ENCODE data around the gene ZNF277.

ZNF277 gene

DNA sequence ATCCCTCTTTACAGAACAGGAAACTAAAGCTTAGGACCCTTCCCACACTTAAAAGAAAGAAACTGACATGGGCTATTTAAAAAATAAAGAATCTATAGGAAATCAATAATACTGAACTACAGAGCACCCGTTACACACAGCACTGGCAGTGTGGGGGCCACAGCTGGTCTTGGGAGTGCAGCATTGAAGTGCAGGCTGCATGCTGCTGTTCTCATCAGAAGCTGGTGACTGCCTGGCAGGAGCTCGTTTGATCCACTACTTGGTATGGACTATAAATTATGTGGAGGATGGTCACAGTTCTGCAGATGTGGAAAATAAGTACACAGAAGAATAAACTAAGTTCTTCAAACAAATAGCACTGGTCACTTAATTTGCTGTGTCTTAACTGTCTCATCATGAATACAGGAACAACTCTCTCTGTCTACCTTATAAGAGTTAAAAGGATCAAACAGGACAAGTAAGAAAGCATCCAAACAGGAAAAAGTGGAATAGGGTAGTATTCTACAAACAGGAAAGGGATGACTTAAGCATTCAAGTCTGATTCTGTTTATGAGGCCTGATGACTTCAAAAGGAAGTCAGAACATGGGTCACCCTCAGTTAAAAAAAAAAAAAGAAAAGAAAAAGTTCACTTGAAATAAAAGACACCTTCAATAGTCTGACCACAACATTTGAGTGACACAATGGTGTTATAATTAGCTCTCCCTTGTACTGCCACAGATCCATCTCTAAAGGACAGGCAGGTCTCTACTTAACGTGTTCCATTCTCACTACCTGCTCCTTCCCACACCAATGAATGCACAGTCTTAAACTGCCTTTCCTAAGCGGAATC, 21.3 kb upstream of the ZNF277 start:
- DNase-seq = peak in 1 of 3 donors; percentile 51

DNA sequence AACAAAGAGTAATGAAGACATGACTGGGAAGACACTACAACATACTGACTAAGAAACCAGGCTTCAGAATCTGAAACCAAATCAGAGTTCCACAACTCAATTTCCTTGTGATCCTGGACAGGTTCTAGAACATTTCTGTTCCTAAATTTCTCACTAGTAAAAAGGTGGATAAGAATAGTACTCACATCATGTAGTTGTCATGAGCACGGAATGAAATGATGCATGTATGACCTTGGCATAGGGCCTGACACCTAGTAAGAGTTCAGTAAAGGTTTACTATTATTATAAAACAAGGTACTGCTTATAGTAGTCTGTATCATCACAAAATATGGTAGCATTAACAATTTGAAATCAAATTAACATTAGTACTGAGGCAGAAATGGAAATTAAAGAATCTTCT, 20.2 kb upstream of the ZNF277 start:
- DNase-seq = no peak

DNA sequence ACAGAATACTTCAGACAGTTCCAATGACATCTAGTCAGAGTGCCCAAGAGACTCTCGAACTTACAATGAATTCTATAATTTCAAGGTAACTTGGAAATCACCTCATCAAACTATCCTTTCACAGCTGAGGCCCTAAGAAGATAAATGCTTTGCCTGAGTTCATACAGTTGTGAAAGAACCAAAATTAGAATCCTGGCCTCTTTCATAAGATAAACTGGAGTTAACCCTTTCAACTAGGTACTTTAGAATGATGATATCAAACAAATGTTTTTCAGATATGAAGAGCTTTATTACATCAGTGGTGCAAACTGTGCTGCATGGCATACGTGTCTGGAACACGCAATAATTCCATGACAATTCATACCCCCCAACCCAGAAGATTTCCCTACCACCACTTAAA, 18.2 kb upstream of the ZNF277 start:
- DNase-seq = no peak

DNA sequence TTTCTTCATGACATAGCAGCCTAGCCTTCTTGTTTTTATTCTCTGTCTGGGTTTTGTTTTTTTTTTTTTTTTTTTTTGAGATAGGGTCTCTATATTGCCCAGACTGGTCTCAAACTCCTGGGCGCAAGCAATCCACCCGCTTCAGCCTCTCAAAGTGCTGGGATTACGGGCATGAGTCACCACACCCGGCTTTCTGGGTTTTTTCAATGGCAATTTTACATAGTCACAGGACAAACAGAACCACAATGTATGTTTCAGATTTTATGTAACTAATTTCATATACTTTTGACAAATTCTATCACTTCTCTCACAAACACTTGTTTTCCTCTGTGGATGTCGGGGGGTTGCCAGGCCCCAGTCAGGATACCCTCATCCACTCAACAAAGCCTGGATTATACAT, 16.8 kb upstream of the ZNF277 start:
- DNase-seq = peak; percentile 44 to 55 (median 55)

DNA sequence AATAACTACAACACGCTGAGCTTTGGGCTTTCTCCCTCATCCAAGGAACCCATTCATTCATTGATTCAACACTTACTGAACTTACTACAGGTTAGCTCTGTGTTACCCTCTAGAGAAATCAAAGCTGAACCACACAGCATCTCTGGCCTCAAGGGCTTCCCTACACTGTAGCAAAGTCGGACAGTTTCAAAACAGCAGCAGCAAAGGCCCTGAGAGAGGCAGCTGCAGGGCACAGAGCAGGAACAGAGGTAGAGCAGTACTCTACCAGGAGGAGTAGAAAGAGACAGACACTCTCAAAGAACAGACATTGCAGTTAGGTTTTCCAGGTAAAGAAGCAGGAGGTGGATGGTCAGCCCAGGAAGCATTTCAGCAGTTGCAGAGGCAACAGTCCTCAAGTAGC, 16.4 kb upstream of the ZNF277 start:
- no peak for DNase-seq

DNA sequence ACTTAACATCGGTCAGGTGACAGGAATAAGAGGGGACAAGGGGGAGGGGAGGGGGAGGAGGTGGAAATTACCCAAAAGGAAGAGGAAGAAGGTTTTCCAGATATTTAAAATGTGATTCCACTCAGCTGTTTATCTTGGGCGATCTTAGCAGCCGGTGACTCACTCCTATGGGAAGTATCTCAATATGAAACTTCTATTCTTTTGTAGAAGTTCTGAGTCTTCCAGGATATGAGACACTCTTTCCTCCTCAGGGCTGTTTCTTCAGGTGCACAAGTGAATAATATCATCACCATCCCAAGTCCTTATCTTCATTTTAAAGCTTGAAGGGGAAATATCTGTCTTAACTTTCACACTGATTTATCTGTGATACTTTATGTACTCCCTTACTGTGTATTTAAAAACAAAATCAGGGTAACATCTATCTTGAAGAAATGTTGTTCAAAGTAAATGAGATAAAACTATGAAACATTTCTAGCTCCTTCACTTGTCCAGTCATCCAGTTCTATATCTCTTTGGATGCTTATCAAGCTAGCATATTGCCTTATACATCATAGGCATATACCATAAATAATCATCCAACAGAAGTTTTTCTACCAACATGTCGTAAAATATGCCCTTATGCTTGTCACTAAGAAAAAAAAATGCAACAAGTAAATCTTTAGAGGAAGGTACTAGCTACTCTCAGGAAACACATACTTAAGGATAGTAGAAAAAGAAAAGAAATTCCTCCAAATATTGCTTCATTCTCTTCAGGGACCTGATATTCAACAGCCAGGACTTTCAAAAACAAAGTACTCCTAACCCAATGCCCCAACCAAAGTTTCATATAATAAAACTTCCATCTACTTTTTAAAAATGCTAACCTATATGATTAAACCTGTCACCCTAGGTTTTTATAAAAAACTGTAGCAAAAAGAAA, 14.0 kb upstream of the ZNF277 start:
- peak; percentile 66 to 83 (median 82) for DNase-seq

DNA sequence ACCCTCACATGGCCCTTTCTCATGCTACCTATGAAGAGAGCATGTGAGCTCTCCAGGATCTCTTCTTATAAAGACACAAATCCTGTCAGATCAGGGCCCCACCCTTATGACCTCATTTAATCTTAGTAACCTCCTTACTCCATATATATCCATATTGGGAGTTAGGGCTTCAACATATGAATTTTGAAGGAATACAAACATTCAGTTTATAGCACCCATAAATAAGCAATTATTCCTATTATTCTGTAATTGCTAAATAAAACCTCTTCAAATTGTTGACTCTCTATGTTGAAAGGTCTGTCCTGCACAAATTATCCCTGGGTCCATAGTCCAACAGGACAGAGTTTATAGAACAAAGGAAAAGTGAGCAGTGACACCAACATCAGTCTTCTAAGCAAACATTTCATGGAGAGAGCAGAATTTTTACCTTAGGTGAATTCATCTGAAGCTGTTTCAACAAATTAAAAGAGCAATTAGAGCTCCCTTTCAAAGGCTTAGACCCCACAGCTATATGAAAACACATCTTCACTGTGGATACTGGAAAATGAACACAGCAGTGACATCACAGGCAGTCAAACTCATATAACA, 12.5 kb upstream of the ZNF277 start:
- DNase-seq = no peak

DNA sequence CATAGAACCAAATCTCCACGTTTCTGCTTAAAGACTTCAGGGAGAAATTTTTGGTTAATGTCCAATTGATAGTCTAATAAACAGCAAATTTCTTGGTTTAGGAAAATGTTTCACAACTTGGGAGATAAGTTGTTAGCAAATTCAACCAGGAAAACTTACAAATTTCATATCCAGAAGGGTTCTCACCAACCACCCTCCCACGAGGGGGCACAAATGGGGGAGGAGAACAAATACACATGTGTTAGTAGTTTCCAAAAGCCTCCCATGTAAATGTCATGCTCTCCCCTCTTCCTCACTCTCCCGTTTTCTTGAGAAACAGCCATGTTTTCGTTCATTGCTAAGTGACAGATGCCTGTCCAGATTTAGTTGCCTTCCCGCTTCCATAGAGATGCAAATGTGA, 10.8 kb upstream of the ZNF277 start:
- no peak for DNase-seq

DNA sequence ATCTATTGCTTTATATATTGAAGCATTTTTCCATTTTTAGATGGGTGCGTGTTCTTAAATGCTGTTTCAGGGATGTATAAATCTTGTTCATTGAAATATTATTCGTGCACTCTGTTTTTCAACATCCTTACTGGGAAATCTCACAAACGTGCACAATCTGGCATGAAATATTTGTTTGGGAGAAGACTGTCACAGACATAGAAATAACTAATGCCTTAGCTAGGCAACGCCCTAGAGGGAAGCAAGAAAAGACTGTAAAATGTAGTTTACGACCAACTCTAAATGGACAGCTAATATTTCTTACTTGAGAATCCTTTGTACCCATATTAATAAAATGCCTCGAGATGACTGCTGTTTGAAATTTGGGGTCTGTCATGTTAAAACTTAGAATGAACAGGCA, 9.2 kb upstream of the ZNF277 start:
- DNase-seq = no peak

DNA sequence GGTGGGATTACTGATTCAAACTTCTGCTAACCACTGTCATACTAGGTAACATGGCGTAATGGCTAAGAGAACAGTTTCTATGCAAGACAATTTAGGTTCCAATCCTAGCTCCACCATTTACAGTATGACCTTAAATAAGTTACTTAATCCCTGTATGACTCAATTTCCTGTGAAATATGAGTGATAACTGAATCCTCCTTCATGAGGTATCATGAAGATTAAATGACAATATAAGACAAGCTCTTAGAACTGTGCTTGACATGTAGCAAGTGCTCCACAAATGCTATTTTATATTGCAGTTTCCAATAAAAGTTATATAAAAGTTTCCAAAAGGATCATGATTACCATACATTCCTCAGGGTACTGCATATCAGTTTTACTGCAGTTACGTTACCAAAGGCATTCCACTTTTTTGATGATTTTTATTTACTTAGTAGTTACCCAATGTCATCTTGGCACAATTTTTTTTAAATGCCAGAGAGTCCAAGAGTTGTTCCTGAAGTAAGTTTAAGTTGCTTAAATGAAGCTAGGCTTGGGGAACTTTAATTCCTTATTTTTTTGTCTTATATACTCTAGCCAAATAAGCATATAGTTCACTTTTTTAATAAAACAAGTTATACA, 7.3 kb upstream of the ZNF277 start:
- DNase-seq = peak; percentile 28 to 80 (median 76)

DNA sequence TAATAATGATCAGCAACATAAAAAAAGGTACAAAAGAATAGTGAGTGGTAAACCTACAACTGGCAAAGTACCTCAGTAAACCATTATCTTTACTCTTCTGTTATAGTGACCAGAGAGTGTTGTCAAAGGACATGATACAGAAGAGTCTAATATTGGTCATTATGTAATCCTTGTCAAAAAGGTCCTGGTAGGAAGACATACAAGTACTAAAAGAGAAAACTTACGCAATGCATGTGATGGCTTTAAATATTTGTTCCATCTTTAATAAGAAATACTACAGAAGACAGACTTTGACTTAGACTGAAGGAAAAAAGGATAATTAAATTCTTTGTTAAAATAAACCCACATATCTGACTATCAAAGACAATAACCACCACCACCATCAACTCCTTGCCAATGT, 6.8 kb upstream of the ZNF277 start:
- DNase-seq = no peak

DNA sequence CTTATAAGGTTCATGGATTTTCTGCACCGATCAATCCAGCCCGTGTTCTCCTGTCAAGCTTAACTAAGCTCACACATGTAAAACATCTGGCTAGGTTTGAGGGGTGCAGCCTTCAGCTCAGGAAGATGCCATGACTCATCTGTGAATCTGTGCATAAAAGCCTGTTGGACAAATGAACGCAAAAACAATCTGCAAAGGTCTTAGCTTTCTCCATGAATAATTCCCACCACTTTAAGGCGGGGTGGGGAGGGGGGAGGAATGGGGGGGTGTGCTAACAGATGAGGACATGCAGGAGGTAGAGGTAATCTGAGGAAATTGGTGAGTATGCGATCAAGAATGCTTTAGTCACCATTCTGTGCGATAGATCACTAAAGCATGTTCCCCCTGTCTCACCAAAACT, 5.1 kb upstream of the ZNF277 start:
- peak in 1 of 3 donors; percentile 24 for DNase-seq

DNA sequence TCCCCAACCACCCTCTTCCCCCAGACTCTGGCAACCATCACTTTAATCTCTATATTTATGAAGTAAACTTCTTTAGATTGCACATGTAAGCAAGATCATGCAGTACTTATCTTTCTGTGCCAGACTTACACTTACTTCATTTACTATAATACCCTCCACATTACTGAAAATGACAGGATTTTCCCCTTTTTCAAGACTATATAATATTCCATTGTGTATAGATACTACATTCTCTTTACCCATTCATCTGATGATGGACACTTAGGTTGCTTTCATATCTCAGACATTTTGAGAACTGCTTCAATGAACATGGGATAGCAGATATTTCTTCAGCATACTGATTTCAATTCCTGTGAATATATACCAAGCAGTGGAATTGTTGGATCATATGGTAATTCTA, 4.7 kb upstream of the ZNF277 start:
- no peak for DNase-seq

DNA sequence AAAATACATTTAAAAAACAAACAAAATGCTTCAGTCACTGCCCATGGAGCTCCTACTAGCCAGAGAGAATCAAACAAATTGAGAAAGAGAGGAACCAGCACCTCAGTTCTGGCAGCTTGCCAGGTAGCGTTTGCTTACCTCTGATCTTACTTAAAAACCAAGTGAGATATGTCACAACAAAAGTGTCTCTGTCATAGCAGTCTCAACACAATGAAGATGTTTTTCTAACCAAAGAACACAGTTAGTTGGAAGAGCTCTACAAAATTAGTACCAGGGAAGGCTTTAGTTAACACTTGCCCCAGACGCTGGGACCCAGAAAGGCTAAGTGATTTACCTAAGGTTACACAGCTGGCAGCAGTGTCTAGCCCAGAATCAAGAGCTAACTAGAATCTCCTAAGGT, 3.7 kb upstream of the ZNF277 start:
- peak; percentile 57 to 70 (median 63) for DNase-seq

DNA sequence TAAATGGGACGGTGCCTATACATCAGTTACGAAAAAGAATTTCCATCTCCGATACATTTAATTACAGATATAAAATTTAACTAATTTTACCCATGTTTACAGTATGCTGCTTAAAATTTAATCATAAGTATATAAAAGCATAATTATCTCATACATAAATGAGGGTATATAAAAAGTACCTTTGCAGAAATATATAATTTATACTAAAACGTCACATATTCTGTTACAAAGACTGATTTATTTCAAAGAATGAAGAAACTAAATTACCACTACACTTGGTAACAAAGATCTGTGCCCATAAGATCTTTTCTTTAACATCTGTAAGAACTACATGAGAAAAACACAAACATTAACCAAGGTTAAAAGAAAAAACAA, 3.1 kb upstream of the ZNF277 start:
- DNase-seq = peak in 1 of 3 donors; percentile 16

DNA sequence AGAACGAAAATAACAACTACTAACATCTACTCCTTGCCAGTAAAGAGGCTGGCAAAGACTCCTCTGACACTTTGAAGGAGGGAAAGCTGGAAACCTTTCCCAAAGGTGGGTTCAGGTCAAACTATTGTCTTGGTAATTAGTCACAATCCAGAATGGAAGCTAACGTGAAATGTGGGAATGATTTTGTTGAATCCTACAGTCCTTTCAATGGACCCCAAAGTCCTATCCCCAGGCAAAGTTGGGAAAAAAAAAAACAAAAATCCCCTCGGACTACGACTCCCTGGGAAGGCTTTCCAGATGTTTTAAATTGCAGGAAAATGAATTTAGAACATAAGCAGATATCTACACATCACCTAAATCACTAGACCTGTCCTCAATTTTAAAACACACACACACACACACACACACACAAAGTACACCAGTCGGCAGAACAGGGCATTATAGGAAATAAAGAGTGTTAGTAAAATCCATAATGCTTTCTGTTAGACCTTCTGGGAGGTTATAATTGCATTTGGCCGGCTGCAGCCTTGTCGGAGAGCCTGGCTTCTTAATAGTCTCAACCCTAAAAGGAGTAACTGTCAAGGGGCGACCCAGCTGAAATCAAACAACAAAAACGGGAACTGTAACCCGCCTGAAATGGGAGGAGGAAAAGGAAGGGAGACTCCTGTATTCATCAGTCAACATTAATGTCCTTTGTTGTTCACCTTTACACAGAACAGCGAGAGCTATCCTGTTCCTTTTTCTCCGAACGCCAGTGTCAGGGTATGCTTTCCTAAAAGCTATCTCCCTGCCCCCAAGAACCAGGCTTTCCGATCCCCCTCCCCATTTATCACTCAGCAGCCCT, 1.8 kb upstream of the ZNF277 start:
- DNase-seq = peak; percentile 71 to 74 (median 73)

DNA sequence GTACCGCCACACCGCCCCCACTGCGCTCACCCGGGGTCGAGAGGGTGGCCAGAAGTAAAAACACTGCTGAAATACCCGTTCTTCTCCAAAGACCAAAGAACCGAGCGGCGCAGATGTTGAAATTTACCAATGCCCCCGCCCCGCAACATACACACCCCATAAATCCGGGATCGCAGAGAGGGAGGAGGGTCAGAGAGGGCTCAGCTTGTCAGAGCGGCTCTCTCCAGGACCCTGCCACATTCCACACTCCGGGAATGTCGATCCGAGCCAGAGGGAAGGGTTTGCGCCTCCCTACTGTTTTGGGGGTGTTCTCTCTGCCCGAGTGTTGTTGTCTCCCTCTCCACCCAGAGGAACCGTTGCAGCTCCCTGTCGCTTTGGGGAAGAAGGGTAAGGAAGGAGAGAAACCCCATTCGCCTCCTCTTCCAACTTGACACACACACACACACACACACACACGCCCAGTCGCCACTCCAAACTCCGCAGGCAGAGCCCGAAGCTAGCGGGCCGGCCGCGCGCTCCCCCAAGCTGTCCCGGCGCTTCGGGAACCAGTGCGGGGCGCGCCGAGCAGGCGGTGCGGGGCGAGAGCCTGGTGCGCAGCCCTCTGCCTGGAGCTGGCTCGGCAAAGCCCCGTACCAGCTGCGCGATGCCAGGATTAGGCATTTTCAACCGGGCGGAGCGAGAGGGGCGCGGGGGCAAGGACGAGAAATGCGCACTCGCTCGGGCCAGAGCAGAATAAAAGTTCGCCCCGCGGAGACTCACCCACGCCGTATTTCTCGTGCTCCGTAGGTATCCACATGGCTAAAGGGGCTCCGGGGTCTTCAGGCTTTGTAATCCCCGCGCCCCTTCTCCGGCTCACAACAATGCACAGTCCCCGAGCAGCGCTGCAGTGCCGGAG, 905 bp upstream of the ZNF277 start:
- peak; percentile 76 to 78 (median 76) for DNase-seq

DNA sequence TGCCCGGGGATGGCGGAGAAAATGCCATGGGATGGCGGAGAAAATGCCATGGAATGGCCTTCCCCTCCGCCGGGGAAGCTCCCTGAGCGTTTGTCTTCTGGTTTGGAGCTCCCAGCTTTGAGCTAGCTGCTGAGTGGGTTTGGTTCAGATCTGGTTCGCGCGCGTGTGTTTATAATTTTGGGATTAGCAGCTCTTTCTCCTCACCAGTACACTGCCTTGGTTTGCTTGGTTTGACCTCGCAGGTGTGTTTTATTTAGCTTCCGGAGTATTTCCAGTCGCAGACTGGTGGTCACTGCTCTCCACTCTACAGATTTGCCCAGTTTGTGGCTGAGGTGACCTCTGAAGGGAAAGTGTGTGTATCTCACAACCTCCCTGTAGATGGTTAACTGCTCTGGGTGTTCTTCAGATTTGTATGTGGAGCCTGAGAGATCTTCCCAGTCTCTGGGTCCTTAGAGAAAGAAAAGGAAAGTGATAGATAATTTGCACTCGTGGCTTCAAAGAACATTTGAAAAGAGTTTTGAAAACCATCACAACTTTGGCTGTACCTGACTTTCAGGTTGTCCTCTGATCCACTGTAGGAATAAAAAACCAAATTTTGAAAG, 597 bp downstream of the ZNF277 start:
- DNase-seq = peak in 1 of 3 donors; percentile 23

DNA sequence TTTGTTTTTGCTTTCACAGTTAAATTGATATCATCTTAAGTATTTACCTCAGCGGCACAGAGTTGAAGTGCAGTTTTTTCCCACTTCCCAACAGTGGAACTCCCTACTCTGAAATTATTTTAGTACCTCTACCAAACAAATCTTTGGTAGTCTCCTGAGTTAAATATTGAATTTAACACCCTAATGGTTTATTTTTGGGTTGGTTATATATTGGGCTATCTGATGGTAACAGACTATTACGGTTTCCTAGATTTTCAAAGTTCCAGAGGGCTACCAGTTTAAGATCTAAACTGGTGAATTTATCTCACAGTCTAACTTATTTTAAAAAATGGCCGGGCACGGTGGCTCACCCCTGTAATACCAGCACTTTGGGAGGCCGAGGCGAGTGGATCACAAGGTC, 1.3 kb downstream of the ZNF277 start:
- no peak for DNase-seq

DNA sequence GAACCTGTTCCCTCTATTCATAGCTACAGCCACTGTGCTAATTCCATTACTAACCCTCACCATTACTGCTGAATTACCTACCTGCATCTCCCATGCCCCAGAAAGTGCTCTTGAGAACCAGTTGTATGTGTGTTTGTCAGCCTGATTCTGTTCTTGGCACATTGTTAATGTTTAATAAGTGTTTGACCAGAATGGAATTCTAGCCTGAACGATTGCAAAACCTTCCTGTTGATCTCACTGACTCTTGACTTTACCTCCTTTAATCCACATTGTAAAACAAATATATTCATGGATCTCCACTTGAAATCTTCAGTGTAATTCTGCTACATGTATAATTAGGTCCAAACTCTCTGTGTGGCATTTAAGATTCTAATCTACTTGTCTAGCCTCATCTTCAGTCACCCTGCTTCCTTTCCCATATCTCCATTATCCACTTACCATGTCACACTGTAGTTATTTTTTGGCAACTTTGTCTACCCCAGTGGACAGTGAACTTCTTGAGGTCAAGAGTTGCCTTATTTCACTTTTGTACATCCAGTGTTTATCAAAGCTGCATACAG, 4.9 kb downstream of the ZNF277 start:
- no peak for DNase-seq
